ENCODE measurements around the gene SPRTN. TPM values are rescaled to one million over a fixed set of nuclear protein-coding genes. Genes with fewer than 3 reads are reported as not detected.
A peak's percentile ranks its signal among the peaks of the same experiment; 100 is the strongest.

Gene SPRTN
- total and polyA plus RNA-seq, 10 donors = 3.1 to 28.7 (median 11.6) TPM

DNA sequence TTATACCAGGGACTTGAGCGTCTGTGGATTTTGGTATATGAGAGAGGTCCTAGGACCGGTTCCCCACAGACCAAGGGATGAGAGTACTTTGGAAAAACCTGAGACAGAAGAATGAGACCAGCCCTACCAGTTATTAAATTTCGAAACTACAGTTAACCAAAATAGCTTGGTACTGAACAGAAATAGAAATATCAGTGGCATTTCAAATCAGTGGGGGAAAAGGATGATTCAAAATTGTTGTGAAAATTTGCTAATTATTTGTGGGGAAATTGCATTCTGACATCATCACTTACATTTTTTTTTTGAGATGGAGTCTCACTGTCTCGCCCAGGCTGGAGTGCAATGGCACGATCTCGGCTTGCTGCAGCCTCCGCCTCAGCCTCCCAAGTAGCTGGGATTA is 8.6 kb upstream of the SPRTN start:
- Histone ChIP-seq H3K4me3 (no peak overlapping the region), H3K27ac (no peak overlapping the region), H3K9me3 (no peaks in the 10 kb centered on the region), H3K4me1 (peaks cover 16 to 32% (median 24%) of the 10 kb centered on the region in 6 donors), H3K36me3 (peaks cover 0 to 23% (median 3%) of the 10 kb centered on the region in 6 donors), H3K27me3 (replicated peaks in 1 of 7) (no peaks in the 10 kb centered on the region)
- no peak for DNase-seq
- TF ChIP-seq CTCF (IDR thresholded peaks at IDR 0.05 in 8 of 11, conservative IDR thresholded peaks at IDR 0.05 in 3 of 11) (no peak), POLR2AphosphoS5 (IDR thresholded peaks at IDR 0.05) (no peak), POLR2A (IDR thresholded peaks at IDR 0.05) (no peak)
- WGBS, 5 donors = 75 to 91% (median 89%) methylated on average over 7 of the region's 7 CpGs
- intact Hi-C loops (cut with DNase I; ENCODE audit: low total_unique reads) = no loop called here

DNA sequence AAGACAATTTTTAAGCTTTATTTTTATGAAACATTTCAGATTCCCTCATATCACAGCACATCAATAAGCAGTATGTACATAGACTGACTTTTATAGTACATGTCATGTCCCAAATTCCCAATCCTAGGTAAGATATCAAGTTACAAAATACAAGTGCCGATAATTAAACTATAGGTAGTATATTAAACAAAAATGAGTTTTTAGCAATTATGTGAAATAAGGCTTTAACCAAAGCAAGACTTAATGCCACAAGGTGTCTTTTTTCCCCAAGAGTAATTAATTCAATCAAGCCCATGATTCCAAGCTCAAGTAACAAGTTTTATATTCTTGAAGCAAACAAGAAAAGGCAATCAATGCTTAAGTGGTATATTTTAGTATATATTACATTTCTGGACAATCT is 5.3 kb upstream of the SPRTN start:
- intact Hi-C loops (cut with DNase I; ENCODE audit: low total_unique reads) = loop anchor here (10.0 kb wide), 1 partner anchor 88 kb away; the partner anchor contains the start of gene GNPAT
- peak overlapping the region in 1 of 8 donors; percentile 4 for H3K4me3 ChIP-seq

GRCh38 chr1:231334079-231334666 is 3.9 kb upstream of the SPRTN start:
- intact Hi-C loops (cut with DNase I; ENCODE audit: low total_unique reads) = loop anchor here (10.0 kb wide), 1 partner anchor 89 kb away; the partner anchor contains the start of gene GNPAT
- WGBS, 5 donors = 68 to 84% (median 76%) methylated on average over 1 of the region's 1 CpG
- H3K36me3 ChIP-seq = peaks cover 0 to 33% (median 6%) of the 10 kb centered on the region in 6 donors
- H3K27me3 ChIP-seq (replicated peaks in 1 of 7) = no peaks in the 10 kb centered on the region
- H3K27ac ChIP-seq = no peak overlapping the region
- no peak for TF ChIP-seq POLR2AphosphoS5 (IDR thresholded peaks at IDR 0.05)
- no peak for TF ChIP-seq POLR2A (IDR thresholded peaks at IDR 0.05)
- TF ChIP-seq CTCF (IDR thresholded peaks at IDR 0.05 in 8 of 11, conservative IDR thresholded peaks at IDR 0.05 in 3 of 11) = no peak
- no peak for DNase-seq
- H3K4me3 ChIP-seq = peak overlapping the region; percentile 6 to 95 (median 86)
- H3K9me3 ChIP-seq = no peaks in the 10 kb centered on the region
- peaks cover 46 to 68% (median 56%) of the 10 kb centered on the region in 6 donors for H3K4me1 ChIP-seq

More for the DNA sequence above, 5.3 kb upstream of the SPRTN start:
- Histone ChIP-seq H3K27me3 (replicated peaks in 1 of 7) (no peaks in the 10 kb centered on the region), H3K27ac (no peak overlapping the region), H3K4me1 (peaks cover 39 to 60% (median 49%) of the 10 kb centered on the region in 6 donors), H3K36me3 (peaks cover 0 to 33% (median 6%) of the 10 kb centered on the region in 6 donors), H3K9me3 (no peaks in the 10 kb centered on the region)
- no peak for TF ChIP-seq CTCF (IDR thresholded peaks at IDR 0.05 in 8 of 11, conservative IDR thresholded peaks at IDR 0.05 in 3 of 11)
- no peak for TF ChIP-seq POLR2AphosphoS5 (IDR thresholded peaks at IDR 0.05)
- TF ChIP-seq POLR2A (IDR thresholded peaks at IDR 0.05) = no peak
- WGBS, 5 donors = 95 to 98% (median 98%) methylated on average over 1 of the region's 1 CpG
- DNase-seq = no peak

- intact Hi-C loops (cut with DNase I; ENCODE audit: low total_unique reads) = loop anchor here (10.0 kb wide), 1 partner anchor 90 kb away; the partner anchor contains the start of gene GNPAT
- Histone ChIP-seq H3K4me3 (peak overlapping the region in 7 of 8 donors; percentile 1 to 95 (median 88)), H3K36me3 (peaks cover 0 to 35% (median 6%) of the 10 kb centered on the region in 6 donors), H3K27ac (no peak overlapping the region), H3K9me3 (no peaks in the 10 kb centered on the region), H3K27me3 (replicated peaks in 1 of 7) (no peaks in the 10 kb centered on the region), H3K4me1 (peaks cover 51 to 76% (median 64%) of the 10 kb centered on the region in 6 donors)
- DNase-seq = no peak
- TF ChIP-seq CTCF (IDR thresholded peaks at IDR 0.05 in 8 of 11, conservative IDR thresholded peaks at IDR 0.05 in 3 of 11) = no peak
- TF ChIP-seq POLR2A (IDR thresholded peaks at IDR 0.05) = no peak
- no peak for TF ChIP-seq POLR2AphosphoS5 (IDR thresholded peaks at IDR 0.05)
- 80 to 91% (median 89%) methylated on average over 6 of the region's 6 CpGs for WGBS, 5 donors
These were observed 3.1 kb upstream of the SPRTN start for GRCh38 chr1:231334952-231335351.
